IMR-90 (cell line): ENCODE measurements around the gene PLXDC1. TPM values are rescaled to one million over a fixed set of nuclear protein-coding genes. Genes with fewer than 3 reads are reported as not detected.

Experiments
- ATAC-seq: fragments of 200-7000 bp; cut with Tn5 transposase; 2 replicates; pipeline ENCODE4 v1.9.1; 2020; ENCODE audit warnings: low read depth, mild to moderate bottlenecking, moderate library complexity
- BruUV-seq: library from RNA; stranded (reverse); fragments of 400-500 nt; replicated peaks from 2 replicates; lab custom pipeline; 2021; lab: Mats Ljungman, UMichigan
- CTCF ChIA-PET: fragments of 300-600 bp; formaldehyde crosslinking; extraction: SDS; loops from one replicate; lab custom pipeline; 2021; ENCODE audit warnings: antibody characterized with exemption; lab: Yijun Ruan, JAX
- POLR2A ChIA-PET: fragments of 300-600 bp; sonication (Branson Sonifier 250); formaldehyde crosslinking; loops from one replicate; lab custom pipeline; 2022; ENCODE audit warnings: antibody characterized with exemption; ENCODE audit not compliant: unreplicated experiment; lab: Charles Lee
- DNase-seq: peaks from one replicate; pipeline ENCODE4 v3.0.0; 2013
- H2AFZ ChIP-seq: replicated peaks from 2 replicates; pipeline ENCODE3; 2013; ENCODE audit warnings: low read length, mild to moderate bottlenecking; ENCODE audit not compliant: poor library complexity
- H2AK5ac ChIP-seq: 2 replicates; pipeline ENCODE4 v1.6.1; 2013; ENCODE audit warnings: low read depth, low read length, inconsistent platforms
- H2AK9ac ChIP-seq: replicated peaks from 2 replicates; pipeline ENCODE3; 2013; ENCODE audit warnings: mild to moderate bottlenecking, low read depth, low read length, moderate library complexity; ENCODE audit not compliant: poor library complexity
- H2BK120ac ChIP-seq: 2 replicates; pipeline ENCODE4 v1.6.1; 2013; ENCODE audit warnings: low read depth, low read length, inconsistent platforms
- H2BK15ac ChIP-seq: 3 replicates; pipeline ENCODE4 v1.6.1; 2013; ENCODE audit warnings: low read depth, low read length, inconsistent platforms
- H2BK20ac ChIP-seq: 2 replicates; pipeline ENCODE4 v1.6.1; 2013; ENCODE audit warnings: low read depth, mild to moderate bottlenecking, inconsistent platforms, low read length, moderate library complexity
- H2BK5ac ChIP-seq: 2 replicates; pipeline ENCODE4 v1.6.1; 2013; ENCODE audit warnings: mild to moderate bottlenecking, low read depth, low read length, inconsistent platforms; ENCODE audit not compliant: poor library complexity, severe bottlenecking
- H3K14ac ChIP-seq: replicated peaks from 2 replicates; pipeline ENCODE4 v1.6.1; 2013; ENCODE audit warnings: low read depth, low read length, inconsistent platforms
- H3K18ac ChIP-seq: 2 replicates; pipeline ENCODE4 v1.6.1; 2013; ENCODE audit warnings: low read depth, low read length, control low read depth
- H3K23ac ChIP-seq: 2 replicates; pipeline ENCODE4 v1.6.1; 2013; ENCODE audit warnings: low read depth, low read length, inconsistent platforms
- H3K27ac ChIP-seq: 2 replicates; pipeline ENCODE4 v1.5.1; 2013; ENCODE audit warnings: mild to moderate bottlenecking, control low read depth, low read length; ENCODE audit not compliant: insufficient read depth
- H3K27me3 ChIP-seq: 2 replicates; pipeline ENCODE4 v1.6.1; 2013; ENCODE audit warnings: low read length; ENCODE audit not compliant: control insufficient read depth, insufficient read depth
- H3K36me3 ChIP-seq: 2 replicates; pipeline ENCODE4 v1.6.1; 2013; ENCODE audit warnings: low read length, mixed read lengths; ENCODE audit not compliant: control insufficient read depth, insufficient read depth
- H3K4ac ChIP-seq: 2 replicates; pipeline ENCODE4 v1.6.1; 2013; ENCODE audit warnings: low read depth, low read length, inconsistent platforms
- H3K4me1 ChIP-seq: 2 replicates; pipeline ENCODE4 v1.6.1; 2013; ENCODE audit warnings: low read length, mixed read lengths; ENCODE audit not compliant: control insufficient read depth, insufficient read depth
- H3K4me2 ChIP-seq: 2 replicates; pipeline ENCODE4 v1.6.1; 2013; ENCODE audit warnings: low read depth, mild to moderate bottlenecking, control low read depth, low read length, moderate library complexity
- H3K4me3 ChIP-seq: 2 replicates; pipeline ENCODE4 v1.5.1; 2013; ENCODE audit warnings: low read depth, mild to moderate bottlenecking, control low read depth, low read length, moderate library complexity; ENCODE audit not compliant: insufficient read depth
- H3K56ac ChIP-seq: 2 replicates; pipeline ENCODE4 v1.6.1; 2013; ENCODE audit warnings: low read length, inconsistent platforms; ENCODE audit not compliant: insufficient read depth; ENCODE audit errors: extremely low read depth
- H3K79me1 ChIP-seq, 2 experiments: 2 replicates each; pipeline ENCODE4 v1.6.1; 2013; ENCODE audit warnings: low read length in 2 of 2, inconsistent platforms in 1 of 2, low read depth in 1 of 2
- H3K9ac ChIP-seq: 2 replicates; pipeline ENCODE4 v1.6.1; 2013; ENCODE audit warnings: low read depth, low read length, control low read depth
- H3K9me1 ChIP-seq: 2 replicates; pipeline ENCODE4 v1.6.1; 2013; ENCODE audit warnings: low read length, inconsistent platforms; ENCODE audit not compliant: insufficient read depth
- H3K9me3 ChIP-seq: 2 replicates; pipeline ENCODE4 v1.6.1; 2013; ENCODE audit warnings: low read length; ENCODE audit not compliant: control insufficient read depth, insufficient read depth
- H4K20me1 ChIP-seq: 2 replicates; pipeline ENCODE4 v1.6.1; 2013; ENCODE audit warnings: low read length, inconsistent platforms; ENCODE audit not compliant: insufficient read depth
- H4K5ac ChIP-seq: 2 replicates; pipeline ENCODE4 v1.6.1; 2013; ENCODE audit warnings: mild to moderate bottlenecking, low read depth, low read length, control low read depth
- H4K8ac ChIP-seq, 2 experiments: 2 replicates each; pipeline ENCODE4 v1.6.1; 2013; ENCODE audit warnings: low read depth in 2 of 2, low read length in 2 of 2, control low read depth in 1 of 2, inconsistent platforms in 1 of 2
- H4K91ac ChIP-seq: 2 replicates; pipeline ENCODE4 v1.6.1; 2013; ENCODE audit warnings: low read depth, low read length, inconsistent platforms; ENCODE audit not compliant: insufficient read depth
- BHLHE40 ChIP-seq: fragments of 150-350 bp; IDR thresholded peaks from 2 replicates; pipeline ENCODE4 v1.6.1; 2016; ENCODE audit warnings: mild to moderate bottlenecking, low read depth, low read length
- CEBPB ChIP-seq: IDR thresholded peaks from 2 replicates; pipeline ENCODE4 v1.6.1; 2012; ENCODE audit warnings: low read depth, low read length, improper control_type of control experiment
- CHD1 ChIP-seq: IDR thresholded peaks from 2 replicates; pipeline ENCODE4 v1.6.1; 2012; ENCODE audit warnings: low read depth, low read length, improper control_type of control experiment
- FOS ChIP-seq: fragments of 150-350 bp; IDR thresholded peaks from 2 replicates; pipeline ENCODE4 v1.6.1; 2016; ENCODE audit warnings: low read depth, low read length
- MAFK ChIP-seq: IDR thresholded peaks from 2 replicates; pipeline ENCODE4 v1.6.1; 2012; ENCODE audit warnings: low read depth, low read length, improper control_type of control experiment
- MXI1 ChIP-seq: IDR thresholded peaks from 2 replicates; pipeline ENCODE4 v1.6.1; 2012; ENCODE audit warnings: low read depth, mild to moderate bottlenecking, low read length, moderate library complexity, borderline replicate concordance
- NFE2L2 ChIP-seq: fragments of 150-350 bp; IDR thresholded peaks from 2 replicates; pipeline ENCODE4 v1.6.1; 2016; ENCODE audit warnings: low read depth, mild to moderate bottlenecking, low read length
- POLR2A ChIP-seq: IDR thresholded peaks from 2 replicates; pipeline ENCODE4 v1.6.1; 2012; ENCODE audit warnings: mild to moderate bottlenecking, low read depth, low read length
- RCOR1 ChIP-seq: IDR thresholded peaks from 2 replicates; pipeline ENCODE4 v1.6.1; 2012; ENCODE audit warnings: mild to moderate bottlenecking, low read length, improper control_type of control experiment; ENCODE audit not compliant: insufficient replicate concordance
- RFX5 ChIP-seq: IDR thresholded peaks from 2 replicates; pipeline ENCODE4 v1.8.0; 2012; ENCODE audit warnings: low read depth, mild to moderate bottlenecking, low read length, moderate library complexity
- SMC3 ChIP-seq: fragments of 150-350 bp; IDR thresholded peaks from 2 replicates; pipeline ENCODE4 v1.6.1; 2016; ENCODE audit warnings: low read depth, mild to moderate bottlenecking, antibody characterized with exemption, low read length, moderate library complexity
- WGBS, 2 experiments: methylation state at CpG; one replicate each; pipeline versions ENCODE4 v1.1.5 to v1.1.7; 2013; ENCODE audit warnings: missing lambda C conversion rate in 2 of 2; ENCODE audit not compliant: insufficient read length in 1 of 2; ENCODE audit errors: extremely low coverage in 2 of 2; 5-methylcytosine and 5-hydroxymethylcytosine counted together
- dilution Hi-C: fragments of 300-500 bp; cut with HindIII; formaldehyde crosslinking; loops from one replicate; pipeline ENCODE4 v1.14.3; 2018; ENCODE audit warnings: low sequenced_read_pairs; ENCODE audit not compliant: unreplicated experiment
- in situ Hi-C: fragments of 300-500 bp; cut with MboI; formaldehyde crosslinking; loops from 3 replicates; pipeline ENCODE4 v1.14.3; 2019; ENCODE audit warnings: low sequenced_read_pairs, inconsistent platforms, mixed read lengths
- intact Hi-C: fragments of 100-400 bp; cut with micrococcal nuclease; formaldehyde crosslinking; loops from 2 replicates; pipeline ENCODE4 v1.10.0; 2022
- polyA plus RNA-seq, 3 experiments: library from polyadenylated mRNA; depleted of rRNA; stranded (reverse); fragments of >200 nt; gene quantifications; 2 replicates each; pipeline ENCODE4 v1.2.3, GENCODE V29; 2012; ENCODE audit warnings: low replicate concordance in 1 of 3
- total RNA-seq: library from RNA; depleted of rRNA; stranded (reverse); fragments of >200 nt; gene quantifications from 2 replicates; pipeline ENCODE4 v1.2.3, GENCODE V29; 2012
- TF ChIP-seq, protein P1 (sequence below): fragments of 150-350 bp; IDR thresholded peaks from 2 replicates; pipeline ENCODE4 v1.6.1; 2017; ENCODE audit warnings: mild to moderate bottlenecking, antibody characterized with exemption, low read length, low read depth
- TF ChIP-seq, protein P2 (sequence below): conservative IDR thresholded peaks from 2 replicates; pipeline ENCODE4 v1.5.1; 2012; ENCODE audit warnings: mild to moderate bottlenecking, low read depth, low read length, improper control_type of control experiment
- TF ChIP-seq, protein P3 (sequence below): fragments of 150-350 bp; IDR thresholded peaks from 2 replicates; pipeline ENCODE4 v1.6.1; 2016; ENCODE audit warnings: low read depth, mild to moderate bottlenecking, low read length, moderate library complexity, borderline replicate concordance

PLXDC1 gene
- total and polyA plus RNA-seq, 2 of the 4 experiments (the other 2 are of a cell fraction), result under 0.01 to 0.50 TPM

DNA sequence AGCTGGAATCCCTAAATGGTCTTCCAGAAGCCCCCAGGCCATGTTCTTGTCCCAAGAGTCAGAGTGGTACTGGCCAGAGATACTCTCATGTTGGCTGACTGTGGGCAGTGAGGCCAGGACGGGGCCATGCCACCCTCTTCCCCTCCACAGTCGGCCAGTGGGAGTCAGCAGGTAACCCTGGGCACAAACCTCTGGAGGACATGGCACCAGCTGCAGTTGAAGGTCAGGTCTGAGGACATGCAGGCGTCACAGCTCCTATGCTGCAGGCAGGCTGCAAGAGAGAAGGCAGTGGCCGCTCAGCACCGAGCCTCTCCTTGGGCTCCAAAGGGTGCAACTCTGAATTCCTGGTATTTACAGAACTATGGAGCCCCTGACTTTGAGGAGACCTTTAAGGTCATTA lies 68.2 kb downstream of the PLXDC1 start:
- no peak for TF ChIP-seq CHD1
- no peak for TF ChIP-seq MXI1
- TF ChIP-seq NFE2L2, result no peak
- TF ChIP-seq POLR2A, result no peak
- no peak for TF ChIP-seq CEBPB
- TF ChIP-seq, protein P1, sequence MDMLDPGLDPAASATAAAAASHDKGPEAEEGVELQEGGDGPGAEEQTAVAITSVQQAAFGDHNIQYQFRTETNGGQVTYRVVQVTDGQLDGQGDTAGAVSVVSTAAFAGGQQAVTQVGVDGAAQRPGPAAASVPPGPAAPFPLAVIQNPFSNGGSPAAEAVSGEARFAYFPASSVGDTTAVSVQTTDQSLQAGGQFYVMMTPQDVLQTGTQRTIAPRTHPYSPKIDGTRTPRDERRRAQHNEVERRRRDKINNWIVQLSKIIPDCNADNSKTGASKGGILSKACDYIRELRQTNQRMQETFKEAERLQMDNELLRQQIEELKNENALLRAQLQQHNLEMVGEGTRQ, result no peak
- no peak for TF ChIP-seq RFX5
- TF ChIP-seq, protein P2, sequence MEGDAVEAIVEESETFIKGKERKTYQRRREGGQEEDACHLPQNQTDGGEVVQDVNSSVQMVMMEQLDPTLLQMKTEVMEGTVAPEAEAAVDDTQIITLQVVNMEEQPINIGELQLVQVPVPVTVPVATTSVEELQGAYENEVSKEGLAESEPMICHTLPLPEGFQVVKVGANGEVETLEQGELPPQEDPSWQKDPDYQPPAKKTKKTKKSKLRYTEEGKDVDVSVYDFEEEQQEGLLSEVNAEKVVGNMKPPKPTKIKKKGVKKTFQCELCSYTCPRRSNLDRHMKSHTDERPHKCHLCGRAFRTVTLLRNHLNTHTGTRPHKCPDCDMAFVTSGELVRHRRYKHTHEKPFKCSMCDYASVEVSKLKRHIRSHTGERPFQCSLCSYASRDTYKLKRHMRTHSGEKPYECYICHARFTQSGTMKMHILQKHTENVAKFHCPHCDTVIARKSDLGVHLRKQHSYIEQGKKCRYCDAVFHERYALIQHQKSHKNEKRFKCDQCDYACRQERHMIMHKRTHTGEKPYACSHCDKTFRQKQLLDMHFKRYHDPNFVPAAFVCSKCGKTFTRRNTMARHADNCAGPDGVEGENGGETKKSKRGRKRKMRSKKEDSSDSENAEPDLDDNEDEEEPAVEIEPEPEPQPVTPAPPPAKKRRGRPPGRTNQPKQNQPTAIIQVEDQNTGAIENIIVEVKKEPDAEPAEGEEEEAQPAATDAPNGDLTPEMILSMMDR, result no peak
- TF ChIP-seq SMC3, result no peak
- TF ChIP-seq MAFK, result no peak
- no peak for TF ChIP-seq RCOR1
- no peak for TF ChIP-seq FOS
- TF ChIP-seq, protein P3, sequence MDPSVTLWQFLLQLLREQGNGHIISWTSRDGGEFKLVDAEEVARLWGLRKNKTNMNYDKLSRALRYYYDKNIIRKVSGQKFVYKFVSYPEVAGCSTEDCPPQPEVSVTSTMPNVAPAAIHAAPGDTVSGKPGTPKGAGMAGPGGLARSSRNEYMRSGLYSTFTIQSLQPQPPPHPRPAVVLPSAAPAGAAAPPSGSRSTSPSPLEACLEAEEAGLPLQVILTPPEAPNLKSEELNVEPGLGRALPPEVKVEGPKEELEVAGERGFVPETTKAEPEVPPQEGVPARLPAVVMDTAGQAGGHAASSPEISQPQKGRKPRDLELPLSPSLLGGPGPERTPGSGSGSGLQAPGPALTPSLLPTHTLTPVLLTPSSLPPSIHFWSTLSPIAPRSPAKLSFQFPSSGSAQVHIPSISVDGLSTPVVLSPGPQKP, result no peak
- no peak for TF ChIP-seq BHLHE40
- ATAC-seq (no peak), DNase-seq (no peak)
- Histone ChIP-seq H3K4me3 (no peak overlapping the region), H2AK9ac (no peak overlapping the region), H4K20me1 (no peaks in the 10 kb centered on the region), H3K79me1 (no peaks in the 10 kb centered on the region), H3K9me3 (no peaks in the 10 kb centered on the region), H4K91ac (no peak overlapping the region), H2AFZ (no peak overlapping the region), H3K23ac (no peak overlapping the region), H2BK120ac (no peak overlapping the region), H3K27me3 (peaks cover 42% of the 10 kb centered on the region), H3K4me1 (peaks cover 11% of the 10 kb centered on the region), H4K5ac (no peak overlapping the region), H3K9me1 (0 out of 2 replicates have a peak, but pooled peaks cover 6% of the 10 kb centered on the region), H3K18ac (no peak overlapping the region; the same call in 1 of the 2 replicates), H3K14ac (no peak overlapping the region), H3K9ac (no peak overlapping the region), H2BK5ac (no peak overlapping the region), H3K4ac (no peak overlapping the region), H2BK20ac (no peak overlapping the region), H3K56ac (no peak overlapping the region), H2BK15ac (no peak overlapping the region), H3K4me2 (no peak overlapping the region), H3K27ac (no peak overlapping the region), H2AK5ac (0 out of 2 replicates have a peak overlapping the region, but pooled peaks have one; percentile 2), H4K8ac (no peak overlapping the region), H3K36me3 (no peaks in the 10 kb centered on the region)
- dilution Hi-C loops (no loop called here), in situ Hi-C loops (no loop called here), intact Hi-C loops (no loop called here)
- POLR2A ChIA-PET, result no interaction called here
- WGBS, 2 experiments, result 90% methylated on average over 3 of the region's 5 CpGs; no CpG with 5 or more reads in 1 of the 2 experiments
- no TSS peak for BruUV-seq
- CTCF ChIA-PET, result no interaction called here
